IPS-20b (cell line): ENCODE data around the gene AGAP5.
"Not testable (repeated sequence)": the region's sequence is repeated elsewhere in the genome, so short reads cannot be mapped to it uniquely, and the experiment has no call there.

Experiments
- H3K27ac ChIP-seq: one replicate; pipeline ENCODE4 v1.5.1; 2013; ENCODE audit warnings: low read length
- H3K27me3 ChIP-seq: 2 replicates; pipeline ENCODE4 v1.6.1; 2013; ENCODE audit warnings: mild to moderate bottlenecking, low read length, inconsistent platforms; ENCODE audit not compliant: insufficient read depth
- H3K36me3 ChIP-seq: 2 replicates; pipeline ENCODE4 v1.6.1; 2013; ENCODE audit warnings: low read depth, mild to moderate bottlenecking, inconsistent platforms, low read length, moderate library complexity; ENCODE audit not compliant: insufficient read depth
- H3K4me1 ChIP-seq: 2 replicates; pipeline ENCODE4 v1.6.1; 2013; ENCODE audit warnings: mild to moderate bottlenecking, control low read depth, inconsistent platforms, low read length, moderate library complexity; ENCODE audit not compliant: insufficient read depth
- H3K4me3 ChIP-seq: 2 replicates; pipeline ENCODE4 v1.5.1; 2013; ENCODE audit warnings: mild to moderate bottlenecking, low read length, inconsistent platforms
- H3K9ac ChIP-seq: 2 replicates; pipeline ENCODE4 v1.6.1; 2013; ENCODE audit warnings: low read depth, mild to moderate bottlenecking, inconsistent platforms, low read length, moderate library complexity
- H3K9me3 ChIP-seq: 2 replicates; pipeline ENCODE4 v1.6.1; 2013; ENCODE audit warnings: mild to moderate bottlenecking, low read depth, low read length, inconsistent platforms; ENCODE audit not compliant: insufficient read depth

Gene AGAP5

GRCh38 chr10:73666153-73666809 is 31.6 kb downstream of the AGAP5 start:
- not testable (repeated sequence) for H3K9ac ChIP-seq, H3K27me3 ChIP-seq, H3K27ac ChIP-seq, H3K36me3 ChIP-seq, H3K9me3 ChIP-seq, H3K4me1 ChIP-seq, H3K4me3 ChIP-seq

- not testable (repeated sequence) for H3K27ac ChIP-seq
These were observed 32.3 kb downstream of the AGAP5 start for GRCh38 chr10:73665581-73665980.

GRCh38 chr10:73664156-73665040 is 33.5 kb downstream of the AGAP5 start:
- not testable (repeated sequence) for H3K4me1 ChIP-seq

More at GRCh38 chr10:73665581-73665980, 32.3 kb downstream of the AGAP5 start:
- not testable (repeated sequence) for H3K36me3 ChIP-seq, H3K9me3 ChIP-seq, H3K4me3 ChIP-seq, H3K9ac ChIP-seq, H3K4me1 ChIP-seq, H3K27me3 ChIP-seq

GRCh38 chr10:73663621-73664020 is 34.3 kb downstream of the AGAP5 start:
- H3K9me3 ChIP-seq, H3K9ac ChIP-seq, H3K4me1 ChIP-seq, H3K36me3 ChIP-seq, H3K27ac ChIP-seq, H3K4me3 ChIP-seq, H3K27me3 ChIP-seq: not testable (repeated sequence)

More at GRCh38 chr10:73664156-73665040, 33.5 kb downstream of the AGAP5 start:
- not testable (repeated sequence) for H3K9me3 ChIP-seq, H3K9ac ChIP-seq, H3K27ac ChIP-seq, H3K4me3 ChIP-seq, H3K27me3 ChIP-seq, H3K36me3 ChIP-seq

GRCh38 chr10:73662705-73663104 is 35.2 kb downstream of the AGAP5 start:
- not testable (repeated sequence) for H3K36me3 ChIP-seq, H3K9ac ChIP-seq, H3K27me3 ChIP-seq, H3K9me3 ChIP-seq, H3K4me3 ChIP-seq, H3K4me1 ChIP-seq, H3K27ac ChIP-seq

- Histone ChIP-seq H3K9me3 (no peaks in the 10 kb centered on the region), H3K9ac (no peak within 1 kb of the TSS), H3K27ac (no peak within 1 kb of the TSS), H3K36me3 (no peaks in the 10 kb centered on the region), H3K4me1 (no peaks in the 10 kb centered on the region), H3K4me3 (no peak within 1 kb of the TSS), H3K27me3 (no peaks in the 10 kb centered on the region)
These were observed 42.0 kb downstream of the AGAP5 start, which contains the start of gene SYNPO2L for GRCh38 chr10:73655990-73656298. TSS of gene SYNPO2L (minus strand) at chr10:73656029. CDS start at chr10:73655922, 107 bp downstream.

GRCh38 chr10:73655257-73655989 is 42.5 kb downstream of the AGAP5 start:
- Histone ChIP-seq H3K27ac (no peak overlapping the region), H3K27me3 (no peaks in the 10 kb centered on the region)

GRCh38 chr10:73653701-73654100 is 44.2 kb downstream of the AGAP5 start:
- Histone ChIP-seq H3K27ac (no peak overlapping the region), H3K4me1 (no peaks in the 10 kb centered on the region; the same call in 1 of the 2 replicates), H3K4me3 (no peak overlapping the region), H3K27me3 (no peaks in the 10 kb centered on the region), H3K9ac (no peak overlapping the region), H3K9me3 (no peaks in the 10 kb centered on the region), H3K36me3 (no peaks in the 10 kb centered on the region)

More at GRCh38 chr10:73655257-73655989, 42.5 kb downstream of the AGAP5 start:
- Histone ChIP-seq H3K9me3 (no peaks in the 10 kb centered on the region), H3K9ac (no peak overlapping the region), H3K36me3 (no peaks in the 10 kb centered on the region), H3K4me3 (no peak overlapping the region), H3K4me1 (no peaks in the 10 kb centered on the region)

GRCh38 chr10:73653195-73653594 is 44.7 kb downstream of the AGAP5 start:
- Histone ChIP-seq H3K27me3 (no peaks in the 10 kb centered on the region), H3K9me3 (no peaks in the 10 kb centered on the region), H3K9ac (no peak overlapping the region), H3K27ac (no peak overlapping the region), H3K4me3 (no peak overlapping the region), H3K4me1 (no peaks in the 10 kb centered on the region; the same call in 1 of the 2 replicates), H3K36me3 (no peaks in the 10 kb centered on the region)

GRCh38 chr10:73650537-73651331 is 47.2 kb downstream of the AGAP5 start:
- Histone ChIP-seq H3K27me3 (no peaks in the 10 kb centered on the region), H3K27ac (no peak overlapping the region), H3K9me3 (no peaks in the 10 kb centered on the region), H3K9ac (no peak overlapping the region), H3K4me3 (no peak overlapping the region), H3K4me1 (peaks cover 5% of the 10 kb centered on the region), H3K36me3 (no peaks in the 10 kb centered on the region)

- no peak overlapping the region for H3K27ac ChIP-seq
These were observed 47.9 kb downstream of the AGAP5 start for GRCh38 chr10:73649876-73650536.

More at GRCh38 chr10:73649876-73650536, 47.9 kb downstream of the AGAP5 start:
- Histone ChIP-seq H3K27me3 (no peaks in the 10 kb centered on the region), H3K4me3 (no peak overlapping the region), H3K36me3 (no peaks in the 10 kb centered on the region), H3K9me3 (no peaks in the 10 kb centered on the region), H3K9ac (no peak overlapping the region), H3K4me1 (peaks cover 5% of the 10 kb centered on the region)
